ENCODE data around the gene FLOT1. TPM values are rescaled to one million over a fixed set of nuclear protein-coding genes. Genes with fewer than 3 reads are reported as not detected.

The FLOT1 gene, protein sequence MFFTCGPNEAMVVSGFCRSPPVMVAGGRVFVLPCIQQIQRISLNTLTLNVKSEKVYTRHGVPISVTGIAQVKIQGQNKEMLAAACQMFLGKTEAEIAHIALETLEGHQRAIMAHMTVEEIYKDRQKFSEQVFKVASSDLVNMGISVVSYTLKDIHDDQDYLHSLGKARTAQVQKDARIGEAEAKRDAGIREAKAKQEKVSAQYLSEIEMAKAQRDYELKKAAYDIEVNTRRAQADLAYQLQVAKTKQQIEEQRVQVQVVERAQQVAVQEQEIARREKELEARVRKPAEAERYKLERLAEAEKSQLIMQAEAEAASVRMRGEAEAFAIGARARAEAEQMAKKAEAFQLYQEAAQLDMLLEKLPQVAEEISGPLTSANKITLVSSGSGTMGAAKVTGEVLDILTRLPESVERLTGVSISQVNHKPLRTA
- total RNA-seq (141 and 145 TPM in 2 replicates), polyA plus RNA-seq (146 and 154 TPM in 2 replicates), polyA minus RNA-seq (122 and 136 TPM in 2 replicates), Bru-seq, nascent RNA (percentile 79 among the genes with signal in this experiment), BruChase-seq, experiment 1, labeled RNA remaining after a 6-hour chase (percentile 88 among the genes with signal in this experiment), BruChase-seq, experiment 2, labeled RNA remaining after a 2-hour chase (percentile 78 among the genes with signal in this experiment)
- polyA plus RNA-seq (2011; cell fraction: cytosol; rRNA removed), result 146 and 167 TPM in 2 replicates
- polyA plus RNA-seq (2011; cell fraction: nucleus; rRNA removed), result 258 and 271 TPM in 2 replicates
- 59.6 and 86.3 TPM in 2 replicates for polyA plus RNA-seq (2012)
- polyA minus RNA-seq (2011; cell fraction: cytosol; rRNA and poly(A)+ RNA removed), result 62.8 TPM
- 238 and 240 TPM in 2 replicates for polyA minus RNA-seq (2011; cell fraction: nucleus; rRNA and poly(A)+ RNA removed)
- long read RNA-seq, transcript FLOT1-201 (13 exons, 1,912 nt), result major isoform, 340 of 761 reads
- long read RNA-seq, partial matches to known transcripts, result 308 of 761 reads
- long read RNA-seq, other reads (novel, unspliced or antisense), result 109 of 761 reads

DNA sequence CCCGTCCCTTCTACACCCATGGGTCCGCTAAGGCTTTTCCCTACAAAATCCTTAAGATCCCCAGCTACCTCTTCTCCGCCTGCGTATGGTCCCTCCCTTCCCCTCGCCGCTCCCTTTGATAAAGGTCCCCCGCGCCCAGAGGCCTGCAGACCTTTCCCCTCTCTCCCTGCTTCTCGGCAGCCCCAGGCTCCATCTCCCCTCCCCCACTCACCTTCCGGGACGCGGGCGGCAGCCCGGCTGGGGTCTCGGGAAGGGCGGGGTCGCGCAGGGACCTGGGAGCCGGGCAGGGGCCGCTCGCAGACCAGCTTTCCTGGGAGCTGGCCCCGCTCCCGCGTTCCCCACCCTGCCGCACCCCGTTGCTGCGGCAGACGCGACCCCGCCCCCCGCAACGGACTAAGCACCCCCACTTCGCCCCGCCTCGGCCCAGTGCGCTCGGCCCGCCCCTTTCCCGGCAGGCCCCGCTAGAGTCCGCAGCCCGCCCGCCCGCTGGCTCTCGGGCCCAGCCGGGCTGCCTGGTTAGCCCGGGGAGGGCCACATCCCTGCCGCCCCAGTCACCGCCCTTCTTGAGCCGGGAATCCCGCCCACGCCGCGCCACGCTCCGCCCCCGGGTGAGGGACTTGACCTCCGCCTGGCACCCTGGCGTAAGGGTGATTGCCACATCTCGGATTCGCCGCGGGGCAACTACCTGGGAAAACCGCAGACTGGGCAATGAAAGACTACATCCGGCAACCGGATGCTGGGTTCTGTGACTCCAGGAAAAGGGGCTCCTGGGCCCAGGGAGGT is at the start of gene FLOT1:
Gene FLOT1, minus strand, starts transcription at position 372 of the 783 bp plus-strand sequence. CDS start 498 bp downstream, outside the sequence.
- H3K4me3 ChIP-seq (replicated peaks in 1 of 3; ENCODE audit: insufficient read depth in 1 of 3, low read depth in 1 of 3, low read length in 3 of 3), result peak within 1 kb of the TSS; percentile 37 to 83 (median 80)
- no peaks in the 10 kb centered on the region for H4K20me1 ChIP-seq (replicated peaks; ENCODE audit: control insufficient read depth, extremely low read depth, insufficient read depth, low read length)
- no peak within 1 kb of the TSS for H2AFZ ChIP-seq (ENCODE audit: low read depth, low read length)
- intact Hi-C loops (cut with micrococcal nuclease) (loop anchor here (1.0 to 5.0 kb wide), 3 partner anchors 21 to 345 kb away; no protein-coding TSS in a partner anchor), dilution Hi-C loops (cut with MboI; ENCODE audit: extremely low pct_ligation_motif_present, low sequenced_read_pairs) (loop anchor here (25.0 kb wide), 1 partner anchor 145 kb away; the partner anchor contains the start of gene DDR1)
- H3K4me1 ChIP-seq (ENCODE audit: control insufficient read depth, extremely low read depth, insufficient read depth, low read length), result peaks cover 47% of the 10 kb centered on the region
- H3K9me1 ChIP-seq (replicated peaks; ENCODE audit: control insufficient read depth, extremely low read depth, insufficient read depth, low read length), result no peaks in the 10 kb centered on the region
- POLR2A ChIA-PET, result interaction anchor here (0.9 to 2.1 kb wide), 8 partner anchors 10 to 78 kb away, joined by 3 to 25 read pairs (median 8); no protein-coding TSS in a partner anchor
- H3K27me3 ChIP-seq (ENCODE audit: control insufficient read depth in 2 of 2, insufficient read depth in 2 of 2, low read length in 2 of 2), result no peaks in the 10 kb centered on the region
- H3K9ac ChIP-seq (replicated peaks; ENCODE audit: extremely low read depth, insufficient read depth, low read length), result peak within 1 kb of the TSS; percentile 92
- CTCF ChIA-PET, result interaction anchor here (0.6 to 2.3 kb wide), 9 partner anchors 10 to 345 kb away, joined by 3 to 10 read pairs (median 6); no protein-coding TSS in a partner anchor
- DNase-seq (ENCODE audit: low read depth, low spot score) (peak; percentile 94), FAIRE-seq (peak; percentile 94)
- TF ChIP-seq GATA2 (IDR thresholded peaks at IDR 0.05; ENCODE audit: insufficient read depth, insufficient read length, low read depth, low read length) (peak; percentile 15), POLR2A (IDR thresholded peaks at IDR 0.05; ENCODE audit: low read depth, low read length) (peak; percentile 83), POLR2AphosphoS5 (IDR thresholded peaks at IDR 0.05; ENCODE audit: insufficient read depth, low read depth, low read length) (peak; percentile 47), EZH2 (IDR thresholded peaks at IDR 0.05; ENCODE audit: borderline replicate concordance, low read depth, low read length, severe bottlenecking) (no peak)
- TF ChIP-seq, protein P1, sequence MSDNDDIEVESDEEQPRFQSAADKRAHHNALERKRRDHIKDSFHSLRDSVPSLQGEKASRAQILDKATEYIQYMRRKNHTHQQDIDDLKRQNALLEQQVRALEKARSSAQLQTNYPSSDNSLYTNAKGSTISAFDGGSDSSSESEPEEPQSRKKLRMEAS (IDR thresholded peaks at IDR 0.05; ENCODE audit: insufficient read depth, insufficient read length), result no peak
- H3K4me2 ChIP-seq (ENCODE audit: insufficient read depth, low read length), result peak within 1 kb of the TSS; percentile 77
- H3K79me2 ChIP-seq (ENCODE audit: control insufficient read depth, insufficient read depth, low read length), result peaks cover 41% of the 10 kb centered on the region
- peaks cover 2% of the 10 kb centered on the region in 2 experiments for H3K36me3 ChIP-seq (ENCODE audit: control insufficient read depth in 2 of 2, extremely low read depth in 1 of 2, insufficient read depth in 2 of 2, low read length in 2 of 2)
- H3K27ac ChIP-seq (ENCODE audit: insufficient read depth, low read depth, low read length), result peak within 1 kb of the TSS; percentile 89
- BruUV-seq (replicated peaks), result no TSS peak
- H3K9me3 ChIP-seq (replicated peaks; ENCODE audit: control insufficient read depth, insufficient read depth, low read length), result no peaks in the 10 kb centered on the region
